Measurements from ENCODE around the gene NINL.
"Not testable (repeated sequence)": the region's sequence is repeated elsewhere in the genome, so short reads cannot be mapped to it uniquely, and the experiment has no call there.

NINL gene

DNA sequence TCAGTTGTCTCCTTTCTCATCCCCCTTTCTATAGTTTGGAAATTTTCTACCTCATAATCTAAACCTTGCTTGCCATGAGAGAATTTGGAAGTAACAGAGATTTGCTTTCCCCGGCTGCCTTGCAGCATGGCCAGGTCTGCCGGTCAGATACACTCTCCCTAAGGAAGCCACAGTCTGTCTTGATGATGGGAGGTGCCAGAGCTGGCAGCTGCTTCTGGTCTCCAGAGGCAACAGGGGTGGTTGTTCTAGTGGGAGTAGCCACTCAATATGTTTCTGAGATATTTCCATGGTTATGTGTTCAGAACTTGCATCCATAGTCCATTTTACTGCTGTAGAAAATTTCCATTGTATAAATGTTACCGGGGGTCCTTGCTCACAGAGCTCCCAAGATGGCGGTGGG lies 5.4 kb upstream of the NINL start:
- DNase-seq, result not testable (repeated sequence)

DNA sequence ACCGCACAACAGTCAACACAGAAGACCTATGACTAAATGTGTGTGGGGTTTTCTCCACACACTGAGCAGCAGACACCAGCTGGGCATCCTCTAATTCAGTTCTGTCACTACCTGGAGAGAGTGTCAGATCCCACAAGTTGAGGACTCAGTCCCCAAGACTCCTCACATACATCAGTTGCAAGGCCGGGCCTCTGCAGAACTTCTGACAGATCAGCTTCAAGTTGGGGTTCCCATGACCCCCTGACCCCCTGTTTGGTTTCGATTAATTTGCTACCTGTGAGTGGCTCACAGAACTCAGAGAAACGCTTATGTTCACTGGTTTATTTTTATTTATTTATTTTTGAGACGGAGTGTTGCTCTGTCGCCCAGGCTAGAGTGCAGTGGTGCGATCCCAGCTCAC lies 3.2 kb upstream of the NINL start:
- no peak for DNase-seq

DNA sequence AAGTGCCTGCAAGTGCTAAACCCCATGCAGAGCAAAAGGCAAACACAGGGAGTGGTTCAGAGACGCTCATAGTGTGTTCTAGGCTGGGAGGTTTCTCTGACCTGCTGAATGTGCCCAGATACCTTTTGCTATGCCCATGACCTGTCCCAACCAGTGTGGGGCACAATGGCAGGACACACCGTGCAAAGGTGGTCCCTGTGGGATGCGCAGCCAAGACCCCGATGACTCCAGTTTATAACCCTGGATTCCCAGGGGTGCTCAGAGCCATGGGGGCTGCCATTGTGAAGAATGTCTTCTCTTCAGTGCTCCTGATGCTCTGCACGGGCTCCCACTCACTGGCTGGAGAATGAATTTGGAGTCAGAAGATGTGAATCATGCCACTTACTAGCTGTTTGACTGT lies 2.2 kb upstream of the NINL start:
- DNase-seq, result no peak

DNA sequence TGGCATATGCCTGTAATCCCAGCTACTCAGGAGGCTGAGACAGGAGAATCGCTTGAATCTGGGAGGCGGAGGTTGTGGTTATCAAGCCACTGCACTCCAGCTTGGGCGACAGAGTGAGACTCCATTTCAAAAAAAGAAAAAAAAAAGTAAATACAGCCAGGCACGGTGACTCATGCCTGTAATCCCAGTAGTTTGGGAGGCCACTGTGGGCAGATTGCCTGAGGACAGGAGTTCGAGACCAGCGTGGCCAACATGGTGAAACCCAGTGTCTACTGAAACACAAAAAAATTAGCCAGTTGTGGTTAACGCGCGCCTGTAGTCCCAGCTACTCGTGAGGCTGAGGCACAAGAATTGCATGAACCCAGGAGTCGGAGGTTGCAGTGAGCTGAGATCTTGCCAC lies 1.5 kb upstream of the NINL start:
- DNase-seq, result no peak

DNA sequence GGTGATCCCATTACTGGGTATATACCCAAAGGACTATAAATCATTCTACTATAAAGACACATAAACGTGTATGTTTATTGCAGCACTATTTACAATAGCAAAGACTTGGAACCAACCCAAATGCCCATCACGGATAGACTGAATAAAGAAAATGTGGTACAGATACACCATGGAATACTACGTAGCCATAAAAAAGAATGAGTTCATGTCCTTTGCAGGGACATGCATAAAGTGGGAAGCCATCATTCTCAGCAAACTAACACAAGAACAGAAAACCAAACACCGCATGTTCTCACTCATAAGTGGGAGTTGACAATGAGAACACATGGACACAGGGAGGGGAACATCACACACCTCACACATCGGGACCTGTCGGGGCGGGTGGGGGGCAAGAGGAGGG lies 1.7 kb downstream of the NINL start:
- not testable (repeated sequence) for DNase-seq

DNA sequence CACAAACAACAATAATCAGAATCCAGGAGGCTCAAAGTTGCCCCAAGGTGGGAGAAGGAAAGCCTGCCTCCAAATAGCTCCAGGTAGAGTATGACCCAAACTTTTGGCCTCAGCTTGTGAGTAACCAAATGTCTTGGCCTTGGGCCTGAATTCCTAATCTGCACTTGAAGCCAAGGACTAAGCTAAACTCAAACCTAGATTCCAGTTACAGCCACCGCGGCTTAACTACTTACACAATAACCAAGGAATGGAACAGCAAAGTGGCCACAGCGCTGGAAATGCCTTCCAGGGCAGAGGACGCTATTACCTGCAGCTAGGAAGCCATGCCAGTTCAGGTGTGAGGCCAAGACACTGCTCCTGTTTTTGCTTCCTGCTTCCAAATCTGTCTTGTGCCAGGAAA lies 4.6 kb downstream of the NINL start:
- DNase-seq, result no peak

DNA sequence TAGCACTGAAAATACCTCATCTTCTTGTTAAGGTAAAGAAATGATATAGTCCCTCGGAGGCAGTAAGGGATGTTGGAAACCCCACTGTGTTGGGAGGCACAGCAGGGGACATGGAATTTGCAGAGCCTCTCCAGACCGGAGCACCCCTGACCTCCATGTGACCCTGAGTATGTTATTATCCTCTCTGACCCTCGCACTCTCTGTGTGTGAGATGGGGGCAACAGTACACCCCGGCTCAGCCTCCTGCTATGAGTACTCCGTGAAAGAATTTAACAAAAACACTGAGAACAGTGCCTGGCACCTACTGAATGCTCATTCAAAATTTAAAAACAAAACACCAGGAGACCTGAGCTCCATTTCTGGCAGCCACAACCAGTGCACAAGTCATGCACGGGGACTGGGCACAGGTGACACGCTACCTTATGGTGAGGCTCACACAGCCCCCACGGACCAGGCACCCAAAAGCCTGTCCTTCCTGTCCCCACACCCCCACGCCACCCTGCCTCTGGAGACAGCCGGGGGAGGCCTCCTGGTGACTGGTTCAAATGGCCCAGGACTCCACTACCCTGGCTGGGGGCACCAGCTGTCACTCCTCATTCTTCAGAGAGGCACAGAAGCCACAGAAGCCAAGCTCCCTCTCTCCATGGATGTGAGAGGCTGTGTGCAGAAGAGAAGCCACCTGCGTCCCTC lies 6.1 kb downstream of the NINL start:
- DNase-seq, result no peak

DNA sequence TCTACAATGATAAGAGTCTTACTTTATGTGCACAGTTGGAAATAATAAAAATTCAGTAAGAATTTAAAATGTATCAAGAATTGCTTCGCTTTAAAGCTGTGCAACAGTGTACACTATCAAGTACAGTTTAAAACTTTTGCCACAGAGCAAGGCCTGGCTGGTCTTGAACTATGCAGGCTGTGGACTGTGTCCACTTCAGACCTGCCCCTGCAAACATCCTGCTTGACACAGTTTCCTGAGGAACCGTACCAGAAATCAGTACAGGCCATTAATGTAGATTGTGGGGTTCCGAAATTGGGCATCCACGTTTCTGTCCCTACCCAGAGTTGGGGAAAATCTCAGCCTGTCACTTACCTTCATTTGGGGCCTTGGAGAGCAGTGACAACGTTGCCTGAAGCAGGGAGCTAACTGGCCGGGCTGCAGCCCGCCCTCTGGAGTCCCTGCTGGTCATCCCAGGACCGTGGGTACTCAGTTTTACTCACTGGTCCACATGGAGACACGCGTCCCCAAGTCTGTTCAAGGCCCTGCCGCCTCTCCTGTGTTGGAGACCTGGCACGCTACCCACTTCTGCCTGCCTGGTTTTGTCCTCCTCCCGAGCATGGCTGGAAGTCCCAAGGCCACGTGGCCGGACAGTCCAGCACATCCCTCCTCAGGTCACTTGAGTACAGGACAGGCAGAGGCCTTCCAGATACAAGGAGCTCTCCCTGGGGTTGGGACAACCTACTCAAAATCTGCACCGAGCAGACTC lies 8.4 kb downstream of the NINL start:
- DNase-seq, result no peak

DNA sequence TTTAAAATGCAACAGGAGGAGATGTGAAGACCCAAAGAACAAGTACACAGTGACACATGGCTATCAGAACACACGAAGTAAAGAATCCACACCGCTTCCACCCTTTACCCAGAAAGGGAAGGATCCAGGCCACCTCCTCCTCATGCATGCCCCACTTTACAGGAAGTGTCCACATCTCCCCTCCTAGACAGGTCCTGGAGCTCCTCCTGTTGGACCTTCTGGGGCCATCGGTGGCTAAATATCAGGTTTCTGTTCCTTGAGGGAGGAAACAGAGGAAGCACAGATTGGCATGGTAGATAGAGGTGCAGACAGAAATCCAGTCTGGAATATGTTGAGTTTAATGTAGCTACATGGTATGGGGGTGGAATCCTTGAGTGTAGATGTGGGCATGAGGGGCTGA lies 10.9 kb downstream of the NINL start:
- DNase-seq, result no peak

DNA sequence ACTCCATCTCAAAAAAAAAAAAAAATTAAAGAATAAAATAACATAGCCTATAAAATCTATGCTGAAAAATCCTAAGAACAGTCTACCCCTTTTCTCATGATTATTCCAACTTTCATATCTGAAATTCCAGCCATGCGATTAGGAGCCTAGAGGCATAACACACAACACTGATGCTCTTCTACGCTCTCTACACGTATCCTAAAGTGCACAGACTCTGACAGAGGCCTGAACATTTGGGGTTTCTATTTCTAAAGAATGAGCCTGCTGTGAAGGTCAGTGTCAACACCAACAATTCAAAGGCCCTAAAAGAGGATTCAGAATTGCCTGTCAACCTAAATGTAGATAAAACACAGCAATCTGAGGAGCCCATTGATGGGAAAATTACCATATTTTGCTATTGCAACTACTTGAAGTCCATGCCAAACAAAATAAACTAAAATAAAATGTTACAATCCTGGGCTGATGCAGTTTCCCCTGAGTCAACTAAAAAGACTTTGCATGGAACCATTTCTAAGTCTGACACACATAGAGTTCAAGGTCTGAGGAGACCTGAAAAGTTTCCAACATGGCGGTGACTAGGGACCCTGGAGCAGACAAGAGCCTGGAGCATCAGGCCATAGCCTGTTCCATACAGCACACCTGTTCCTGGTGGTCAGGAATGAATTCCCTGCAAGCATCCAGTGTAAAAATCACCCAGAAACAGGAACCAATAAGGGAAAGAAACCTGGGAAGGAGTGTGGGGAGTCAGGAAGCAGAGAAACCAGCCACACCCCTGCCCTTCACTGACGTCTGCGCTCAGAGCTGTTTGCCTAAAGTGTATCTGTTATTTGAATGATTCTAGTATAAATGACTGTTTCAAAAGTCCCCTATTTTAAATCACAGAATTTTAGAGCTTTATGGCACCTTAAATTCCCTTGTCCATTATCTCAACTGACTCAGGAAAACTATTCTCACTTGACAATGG lies 11.8 kb downstream of the NINL start:
- DNase-seq, result no peak

DNA sequence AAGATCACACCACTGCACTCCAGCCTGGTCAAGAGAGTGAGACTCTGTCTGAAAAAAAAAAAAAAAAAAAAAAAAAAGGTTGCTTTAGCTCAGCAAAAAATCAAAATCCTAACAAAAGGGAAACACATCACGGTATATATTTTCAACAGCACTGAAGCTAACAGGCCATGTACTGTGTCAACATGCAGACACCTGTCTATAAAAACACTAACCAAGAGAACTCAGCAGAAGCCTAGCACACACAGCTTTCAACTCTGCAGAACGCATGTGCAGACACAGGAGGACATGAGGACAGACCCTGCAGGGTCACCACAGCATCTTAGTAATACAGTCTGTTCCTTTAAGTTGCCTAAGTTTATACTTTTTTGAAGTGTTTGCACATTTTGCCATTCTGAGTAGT lies 13.5 kb downstream of the NINL start:
- no peak for DNase-seq

DNA sequence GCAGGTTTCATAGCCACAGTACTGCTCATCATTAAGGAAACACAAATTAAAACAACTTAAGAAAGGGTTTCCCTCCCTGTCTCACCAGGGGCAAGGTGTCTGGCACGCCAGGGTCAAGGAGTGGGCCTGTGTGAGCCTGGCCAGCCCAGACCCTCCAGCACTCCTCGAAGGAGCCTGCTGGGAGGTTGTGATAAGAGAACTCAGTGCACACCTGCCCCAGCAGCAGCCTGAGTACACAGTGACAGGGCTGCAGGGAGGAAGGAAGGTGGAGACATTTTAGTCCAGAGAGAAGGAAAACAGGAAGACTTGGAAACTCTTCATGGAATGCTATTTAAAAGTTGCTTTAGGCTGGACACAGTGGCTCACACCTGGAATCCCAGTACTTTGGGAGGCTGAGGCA lies 14.1 kb downstream of the NINL start:
- no peak for DNase-seq

DNA sequence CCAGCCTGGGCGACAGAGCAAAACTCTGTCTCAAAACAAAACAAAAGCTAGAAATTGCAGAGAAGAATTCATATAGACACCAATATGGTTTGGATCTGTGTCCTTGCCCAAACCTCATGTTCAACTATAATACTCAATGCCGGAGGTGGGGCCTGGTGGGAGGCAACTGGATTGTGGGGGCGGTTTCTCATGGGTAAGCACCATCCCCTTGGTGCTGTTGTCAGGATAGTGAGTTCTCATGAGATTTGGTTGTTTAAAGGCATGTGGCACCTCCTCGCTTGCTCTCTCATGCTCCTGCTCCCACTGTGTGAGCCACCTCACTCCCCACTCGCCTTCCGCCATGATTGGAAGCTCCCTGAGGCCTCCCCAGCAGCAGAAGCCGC lies 15.2 kb downstream of the NINL start:
- DNase-seq, result no peak

DNA sequence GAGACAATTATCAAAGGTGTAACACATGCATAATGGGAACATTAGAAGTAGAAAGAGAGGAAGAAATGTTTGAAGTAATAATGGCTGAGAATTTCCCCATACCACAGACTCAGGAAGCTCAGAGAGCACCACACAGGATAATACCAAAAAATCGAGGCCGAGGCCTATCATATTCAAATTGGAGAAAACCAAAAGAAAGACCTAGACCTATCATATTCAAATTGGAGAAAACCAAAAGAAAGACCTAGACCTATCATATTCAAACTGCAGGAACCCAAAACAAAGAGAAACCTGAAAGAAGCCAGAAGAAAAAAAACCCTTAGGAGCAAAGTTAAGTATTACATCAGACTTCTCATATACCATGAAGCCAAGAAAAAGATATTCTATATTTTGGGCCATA lies 18.0 kb downstream of the NINL start:
- DNase-seq, result no peak

DNA sequence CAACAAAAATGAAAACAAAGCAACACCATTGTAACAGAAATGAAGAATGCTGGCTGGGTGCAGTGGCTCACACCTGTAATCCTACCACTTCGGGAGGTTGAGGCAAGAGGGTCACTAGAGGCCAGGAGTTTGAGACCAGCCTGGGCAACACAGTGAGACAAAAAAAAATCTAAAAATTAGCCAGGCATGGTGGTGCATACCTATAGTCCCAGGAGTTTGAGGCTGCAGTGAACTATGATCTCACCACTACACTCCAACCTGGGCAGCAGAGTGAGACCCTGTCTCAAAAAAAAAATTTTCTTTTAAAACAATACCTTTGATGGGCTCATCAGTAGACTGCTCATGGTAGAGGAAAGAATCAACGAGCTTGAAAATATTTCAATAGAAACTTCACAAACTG lies 18.5 kb downstream of the NINL start:
- DNase-seq, result no peak

DNA sequence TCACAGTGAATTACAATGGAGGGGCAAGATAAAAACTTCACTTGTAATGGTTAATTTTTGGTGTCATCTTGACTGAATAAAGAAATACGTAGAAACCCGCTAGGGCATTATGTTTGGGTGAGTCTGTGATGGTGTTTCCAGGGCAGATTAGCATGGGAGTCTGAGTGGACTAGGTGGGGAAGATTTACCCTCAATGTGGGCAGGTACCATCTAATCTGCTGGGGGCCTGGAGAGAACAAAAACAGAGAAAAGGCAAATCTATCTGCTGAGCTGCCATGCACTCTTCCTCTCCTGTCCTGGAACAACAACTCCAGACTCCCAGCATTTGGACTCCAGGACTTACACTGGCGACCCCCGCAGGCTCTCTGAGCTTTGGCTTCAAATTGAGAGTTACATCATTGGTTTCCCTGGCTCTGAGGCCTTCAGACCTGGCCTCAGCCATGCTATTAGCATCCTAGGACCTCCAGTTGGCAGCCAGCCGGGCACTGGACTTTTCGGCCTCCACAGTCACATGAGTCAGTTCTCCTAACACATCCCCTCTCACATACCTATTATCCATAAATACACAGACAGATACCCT lies 19.7 kb downstream of the NINL start:
- no peak for DNase-seq

DNA sequence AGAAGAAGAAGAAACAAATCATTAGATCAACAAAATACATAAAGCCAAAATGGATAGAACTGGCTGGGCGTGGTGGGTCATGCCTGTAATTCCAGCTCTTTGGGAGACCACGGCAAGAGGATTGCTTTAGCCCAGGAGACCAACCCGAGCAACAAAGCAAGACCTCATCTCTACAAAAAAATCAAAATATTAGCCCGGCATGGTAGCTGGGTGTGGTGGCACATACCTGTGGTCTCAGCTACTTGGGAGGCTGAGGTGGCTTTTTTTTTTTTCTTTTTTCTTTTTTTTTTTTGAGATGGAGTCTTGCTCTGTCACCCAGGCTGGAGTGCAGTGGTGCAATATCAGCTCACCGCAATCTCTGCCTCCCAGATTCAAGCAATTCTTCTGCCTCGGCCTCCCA lies 21.5 kb downstream of the NINL start:
- no peak for DNase-seq

DNA sequence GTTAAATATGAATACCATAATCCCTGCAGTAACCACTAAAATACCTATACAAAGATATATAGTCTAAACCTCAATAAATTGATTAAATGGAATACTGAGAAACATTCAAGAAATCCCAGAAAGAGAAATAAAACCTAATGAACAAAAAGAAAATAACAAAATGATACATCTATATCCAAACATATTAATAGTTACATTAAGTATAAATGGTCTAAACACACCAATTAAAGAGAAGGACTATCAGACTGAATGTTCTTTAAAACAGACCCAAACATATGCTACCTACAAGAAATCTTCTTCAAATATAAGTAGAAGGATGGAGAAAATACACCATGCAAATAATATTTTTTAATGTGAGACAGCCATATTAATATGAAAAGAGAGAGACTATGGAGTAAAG lies 22.0 kb downstream of the NINL start:
- DNase-seq, result no peak

DNA sequence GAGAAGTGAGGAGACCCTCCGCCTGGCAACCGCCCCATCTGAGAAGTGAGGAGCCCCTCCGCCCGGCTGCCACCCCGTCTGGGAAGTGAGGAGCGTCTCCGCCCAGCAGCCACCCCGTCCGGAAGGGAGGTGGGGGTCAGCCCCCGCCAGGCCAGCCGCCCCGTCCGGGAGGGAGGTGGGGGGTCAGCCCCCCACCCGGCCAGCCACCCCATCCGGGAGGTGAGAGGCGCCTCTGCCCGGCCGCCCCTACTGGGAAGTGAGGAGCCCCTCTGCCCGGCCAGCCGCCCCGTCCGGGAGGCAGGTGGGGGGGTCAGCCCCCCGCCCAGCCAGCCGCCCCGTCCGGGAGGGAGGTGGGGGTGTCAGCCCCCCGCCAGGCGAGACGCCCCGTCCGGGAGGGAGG lies 23.6 kb downstream of the NINL start:
- DNase-seq, result not testable (repeated sequence)

DNA sequence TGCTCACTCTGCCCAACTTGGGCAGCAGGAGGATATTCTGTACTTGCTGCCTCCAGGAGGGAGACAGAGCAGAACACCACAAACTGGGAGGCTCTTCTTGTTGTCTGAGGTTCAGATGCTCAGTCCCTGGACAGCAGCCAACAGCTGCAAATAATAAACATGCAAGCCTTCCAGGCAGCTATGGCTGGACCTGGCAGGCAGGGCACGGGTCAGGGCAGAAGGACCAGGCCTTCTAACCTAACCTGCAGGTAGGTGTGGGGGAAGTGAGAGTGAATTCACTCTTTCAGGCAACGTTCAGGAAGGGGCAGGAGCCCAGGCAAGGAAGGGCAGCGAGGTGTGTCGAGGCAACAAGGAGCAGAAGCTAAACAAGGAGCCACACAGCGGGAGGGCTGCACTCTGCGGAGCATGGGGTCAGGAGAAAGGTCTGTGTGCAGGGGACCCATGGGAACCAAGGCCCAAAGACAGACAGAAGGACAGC lies 31.5 kb downstream of the NINL start:
- no peak for DNase-seq

DNA sequence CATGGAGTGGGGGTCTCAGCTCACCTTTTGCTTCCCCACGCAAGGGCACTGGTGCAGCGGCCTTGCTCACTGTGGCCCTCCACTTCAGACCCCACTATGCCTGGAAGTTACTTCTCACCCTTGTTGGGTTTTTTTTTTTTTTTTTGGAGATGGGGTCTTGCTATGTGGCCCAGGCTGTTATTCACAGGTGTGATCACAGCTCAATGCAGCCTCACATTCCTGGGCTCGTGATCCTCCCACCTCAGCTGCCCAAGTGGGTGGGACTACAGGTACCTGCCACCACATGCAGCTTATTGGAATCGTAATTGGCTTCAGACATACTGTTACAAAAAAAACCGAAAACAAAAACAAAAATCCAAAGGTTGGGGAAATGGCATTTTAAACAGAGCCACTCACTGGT lies 32.4 kb downstream of the NINL start:
- DNase-seq, result no peak

DNA sequence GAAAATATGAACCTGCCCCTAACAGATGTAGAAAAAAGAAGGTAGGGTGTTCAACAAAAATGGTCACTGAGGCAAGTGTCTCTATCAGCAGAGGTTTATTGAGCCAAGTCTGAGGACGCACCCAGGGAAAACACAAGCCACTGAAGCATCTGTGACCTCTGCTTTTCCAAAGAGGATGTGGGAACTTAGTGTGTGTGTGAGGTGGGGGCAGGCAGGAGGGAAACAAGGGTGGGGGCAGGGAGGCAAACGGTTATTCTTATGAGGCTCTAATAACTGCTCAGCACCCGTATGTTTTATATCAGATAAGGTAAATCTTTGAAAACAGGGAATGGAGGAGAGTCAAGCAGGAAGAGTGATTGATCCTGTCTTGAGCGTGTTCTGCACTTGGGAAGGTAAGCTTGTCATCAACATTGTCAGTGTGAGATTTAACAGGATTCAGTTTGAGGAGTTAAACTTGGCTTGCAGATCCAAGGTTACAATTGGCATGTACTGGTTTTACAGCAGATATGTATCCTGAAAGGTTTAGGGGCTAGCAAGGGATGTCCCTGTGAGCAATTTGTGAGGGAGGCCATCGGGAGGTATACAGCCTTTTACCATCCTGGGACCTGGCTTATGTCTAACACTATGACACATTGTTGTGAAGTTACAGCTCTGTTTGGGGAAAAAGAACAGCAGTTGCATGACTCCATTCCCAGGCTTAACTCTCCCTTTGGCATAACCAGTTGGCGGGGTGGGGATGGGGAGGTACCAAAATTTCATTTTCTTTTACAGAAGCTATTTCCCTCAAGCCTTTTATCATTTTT lies 33.7 kb downstream of the NINL start:
- DNase-seq, result no peak
